Thoracic aorta (tissue), 2 donors: ENCODE data around the gene DCST1. TPM values are rescaled to one million over a fixed set of nuclear protein-coding genes. Genes with fewer than 3 reads are reported as not detected.

ENCODE experiments used
- ATAC-seq: fragments of 150-250 bp; one replicate; pipeline ENCODE4 v1.8.0; 2017; ENCODE audit warnings: low read depth; ENCODE audit not compliant: insufficient number of reproducible peaks, low FRiP score
- DNase-seq: peaks from one replicate; pipeline ENCODE4 v3.0.0-alpha.2; 2020; ENCODE audit warnings: low spot score
- H3K27ac ChIP-seq, 2 donors: fragments of 200-600 bp; sonication (generic); 1 replicate in 1 of 2; 2 replicates in 1 of 2; pipeline ENCODE4 v1.5.1; 2016; ENCODE audit warnings: mild to moderate bottlenecking in 2 of 2, moderate library complexity in 2 of 2
- H3K27me3 ChIP-seq: fragments of 200-600 bp; sonication (generic); replicated peaks from 2 replicates; pipeline ENCODE4 v1.6.0; 2016; ENCODE audit warnings: mild to moderate bottlenecking; ENCODE audit not compliant: insufficient read depth
- H3K36me3 ChIP-seq: fragments of 200-600 bp; sonication (generic); one replicate; pipeline ENCODE4 v1.5.1; 2016
- H3K4me1 ChIP-seq, 2 donors: fragments of 200-600 bp; sonication (generic); 1 replicate in 1 of 2; 2 replicates in 1 of 2; pipeline versions ENCODE4 v1.5.1 to v1.6.0; 2016; ENCODE audit warnings: low read depth in 2 of 2, mild to moderate bottlenecking in 1 of 2; ENCODE audit not compliant: control insufficient read depth in 1 of 2
- H3K4me3 ChIP-seq: fragments of 200-600 bp; sonication (generic); 2 replicates; pipeline ENCODE4 v1.5.1; 2016; ENCODE audit warnings: mild to moderate bottlenecking
- H3K9me3 ChIP-seq: fragments of 200-600 bp; sonication (generic); 2 replicates; pipeline ENCODE4 v1.5.1; 2016
- total RNA-seq, 2 donors: library from RNA; depleted of rRNA; stranded (reverse); fragments of >200 nt; gene quantifications; one replicate each; pipeline versions ENCODE4 v1.1.0 to v1.2.3, GENCODE V29; 2016
- TF ChIP-seq, protein P1 (sequence below): fragments of 200-600 bp; sonication (generic); IDR thresholded peaks from one replicate; pipeline ENCODE4 v1.5.1; 2019; ENCODE audit warnings: antibody characterized with exemption

Gene DCST1
- total RNA-seq, 2 donors from 2014 or later = not detected

DNA sequence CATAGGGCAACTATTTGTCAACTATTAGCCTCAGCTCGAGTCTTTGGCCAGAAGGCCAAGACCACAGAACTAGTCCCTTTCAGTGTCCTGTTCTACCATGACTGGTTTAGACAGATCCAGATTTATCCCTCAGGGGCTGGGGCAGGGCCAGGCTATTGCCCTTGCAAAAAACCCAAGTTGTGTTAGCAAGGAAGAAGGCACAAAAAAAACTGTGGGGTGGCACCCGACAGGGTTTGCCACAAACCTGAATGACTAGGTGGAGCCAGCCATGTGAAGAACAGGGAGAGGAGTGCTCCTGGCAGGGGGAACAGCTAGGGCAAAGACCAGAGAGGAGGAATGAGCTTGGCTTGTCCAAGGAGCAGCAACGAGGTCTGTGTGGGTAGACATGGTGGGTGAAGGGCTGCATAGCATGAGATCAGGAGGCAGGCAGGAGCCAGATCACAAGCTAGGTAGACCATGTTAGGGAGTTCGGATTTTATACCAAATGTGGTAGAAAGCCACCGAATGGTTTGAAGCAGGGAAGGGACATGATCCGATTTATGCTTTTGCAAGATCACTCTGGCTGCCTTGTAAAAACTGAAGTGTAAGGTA lies 4.3 kb downstream of the DCST1 start:
- ATAC-seq (no peak), DNase-seq (no peak)
- Histone ChIP-seq H3K27ac (no peak overlapping the region), H3K9me3 (no peaks in the 10 kb centered on the region), H3K4me1 (no peaks in the 10 kb centered on the region), H3K27me3 (no peaks in the 10 kb centered on the region), H3K4me3 (no peak overlapping the region), H3K36me3 (no peaks in the 10 kb centered on the region)
- TF ChIP-seq, protein P1, sequence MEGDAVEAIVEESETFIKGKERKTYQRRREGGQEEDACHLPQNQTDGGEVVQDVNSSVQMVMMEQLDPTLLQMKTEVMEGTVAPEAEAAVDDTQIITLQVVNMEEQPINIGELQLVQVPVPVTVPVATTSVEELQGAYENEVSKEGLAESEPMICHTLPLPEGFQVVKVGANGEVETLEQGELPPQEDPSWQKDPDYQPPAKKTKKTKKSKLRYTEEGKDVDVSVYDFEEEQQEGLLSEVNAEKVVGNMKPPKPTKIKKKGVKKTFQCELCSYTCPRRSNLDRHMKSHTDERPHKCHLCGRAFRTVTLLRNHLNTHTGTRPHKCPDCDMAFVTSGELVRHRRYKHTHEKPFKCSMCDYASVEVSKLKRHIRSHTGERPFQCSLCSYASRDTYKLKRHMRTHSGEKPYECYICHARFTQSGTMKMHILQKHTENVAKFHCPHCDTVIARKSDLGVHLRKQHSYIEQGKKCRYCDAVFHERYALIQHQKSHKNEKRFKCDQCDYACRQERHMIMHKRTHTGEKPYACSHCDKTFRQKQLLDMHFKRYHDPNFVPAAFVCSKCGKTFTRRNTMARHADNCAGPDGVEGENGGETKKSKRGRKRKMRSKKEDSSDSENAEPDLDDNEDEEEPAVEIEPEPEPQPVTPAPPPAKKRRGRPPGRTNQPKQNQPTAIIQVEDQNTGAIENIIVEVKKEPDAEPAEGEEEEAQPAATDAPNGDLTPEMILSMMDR = no peak

DNA sequence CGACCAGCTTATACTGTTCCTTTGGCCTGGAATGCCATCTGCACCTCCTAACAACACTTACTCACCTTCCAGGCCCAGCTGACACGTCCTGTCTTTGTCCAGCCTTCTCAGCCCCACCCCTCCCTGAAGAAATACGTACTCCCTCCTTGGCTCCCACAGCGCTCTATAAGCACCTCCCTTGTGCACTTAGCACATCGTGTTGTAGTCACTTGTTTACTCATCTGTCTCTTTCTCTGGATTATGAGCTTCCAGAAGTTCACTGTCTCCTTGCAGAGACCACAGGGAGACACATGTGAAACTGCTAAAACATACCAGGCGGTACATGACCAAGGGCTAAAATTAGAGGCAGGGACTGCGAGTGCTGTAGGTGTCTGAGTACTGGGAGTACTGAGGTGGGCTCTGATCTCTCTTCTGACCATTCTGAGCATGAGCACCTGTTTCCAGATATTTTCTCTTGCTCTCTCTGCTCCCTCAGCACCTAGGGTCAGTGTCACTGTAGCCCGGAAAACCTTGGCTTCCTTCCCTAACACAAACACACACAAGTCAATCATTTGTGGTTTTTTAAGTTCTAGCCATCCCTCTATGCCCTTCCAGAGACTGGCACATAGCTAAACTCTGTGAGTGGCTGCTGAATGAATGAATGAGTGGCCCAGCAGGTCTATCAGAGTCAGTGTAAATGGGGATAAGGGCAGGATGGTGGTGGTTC lies 5.1 kb downstream of the DCST1 start:
- Histone ChIP-seq H3K27ac (no peak overlapping the region), H3K27me3 (no peaks in the 10 kb centered on the region), H3K9me3 (no peaks in the 10 kb centered on the region), H3K4me1 (no peaks in the 10 kb centered on the region), H3K4me3 (no peak overlapping the region), H3K36me3 (no peaks in the 10 kb centered on the region)
- DNase-seq (no peak), ATAC-seq (no peak)
- TF ChIP-seq, protein P1 = no peak

DNA sequence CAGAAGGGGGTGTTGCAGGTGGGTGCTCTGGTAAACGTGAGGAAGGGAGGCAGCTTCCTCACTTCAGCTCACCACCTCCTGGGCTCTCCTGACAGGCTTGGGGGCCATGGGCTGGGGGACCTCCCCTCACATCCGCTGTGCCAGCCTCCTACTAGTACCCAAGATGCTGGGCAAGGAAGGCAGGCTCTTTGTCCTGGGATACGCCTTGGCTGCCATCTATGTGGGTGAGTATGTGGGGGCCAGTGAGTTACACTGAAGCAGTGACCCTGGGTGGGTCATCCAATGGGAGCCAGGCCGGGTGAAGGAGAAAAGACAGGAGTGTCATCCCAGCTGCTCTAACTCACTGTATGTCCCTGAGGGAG lies 5.7 kb downstream of the DCST1 start:
- Histone ChIP-seq H3K9me3 (no peaks in the 10 kb centered on the region), H3K4me1 (no peaks in the 10 kb centered on the region), H3K27me3 (no peaks in the 10 kb centered on the region), H3K27ac (no peak overlapping the region), H3K36me3 (no peaks in the 10 kb centered on the region), H3K4me3 (no peak overlapping the region)
- TF ChIP-seq, protein P1 = no peak
- DNase-seq = no peak
- ATAC-seq = no peak

DNA sequence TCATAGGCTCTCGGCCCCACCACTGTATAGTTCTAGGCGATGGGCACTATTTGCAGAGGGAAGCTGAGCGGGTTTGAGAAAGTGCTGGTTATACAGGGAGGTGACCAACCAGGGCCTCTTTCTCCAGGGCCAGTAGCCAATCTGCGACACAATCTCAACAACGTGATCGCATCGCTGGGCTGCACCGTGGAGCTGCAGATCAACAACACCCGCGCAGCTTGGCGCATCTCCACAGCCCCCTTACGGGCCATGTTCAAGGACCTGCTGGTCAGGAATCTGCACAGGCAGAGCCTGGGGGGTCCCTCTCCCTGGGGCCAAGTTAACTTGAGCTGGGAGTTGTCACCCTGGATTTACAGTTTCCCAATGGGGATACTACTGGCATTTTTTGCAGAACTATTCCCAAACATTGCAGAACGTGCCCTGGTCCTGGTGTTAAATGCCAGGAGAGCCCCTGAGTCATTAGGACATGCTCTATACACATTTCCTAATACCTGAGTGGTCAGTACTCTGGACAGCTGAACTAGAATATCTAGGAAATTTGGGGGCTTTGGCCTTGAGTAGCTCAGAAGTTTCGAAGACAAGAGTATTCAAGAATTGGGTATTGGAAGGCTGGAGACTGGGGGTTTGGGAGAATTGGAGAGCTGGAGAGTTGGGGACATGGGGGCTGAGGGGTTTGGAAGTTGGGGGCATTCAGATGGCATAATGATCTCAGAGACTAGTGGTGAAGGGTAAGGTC lies 6.9 kb downstream of the DCST1 start:
- no peak for ATAC-seq
- H3K36me3 ChIP-seq = no peaks in the 10 kb centered on the region
- no peak for DNase-seq
- TF ChIP-seq, protein P1 = no peak
- no peak overlapping the region for H3K27ac ChIP-seq
- no peak overlapping the region for H3K4me3 ChIP-seq
- H3K27me3 ChIP-seq = no peaks in the 10 kb centered on the region
- peaks cover 0 to 4% of the 10 kb centered on the region in 2 donors for H3K4me1 ChIP-seq
- no peaks in the 10 kb centered on the region for H3K9me3 ChIP-seq

DNA sequence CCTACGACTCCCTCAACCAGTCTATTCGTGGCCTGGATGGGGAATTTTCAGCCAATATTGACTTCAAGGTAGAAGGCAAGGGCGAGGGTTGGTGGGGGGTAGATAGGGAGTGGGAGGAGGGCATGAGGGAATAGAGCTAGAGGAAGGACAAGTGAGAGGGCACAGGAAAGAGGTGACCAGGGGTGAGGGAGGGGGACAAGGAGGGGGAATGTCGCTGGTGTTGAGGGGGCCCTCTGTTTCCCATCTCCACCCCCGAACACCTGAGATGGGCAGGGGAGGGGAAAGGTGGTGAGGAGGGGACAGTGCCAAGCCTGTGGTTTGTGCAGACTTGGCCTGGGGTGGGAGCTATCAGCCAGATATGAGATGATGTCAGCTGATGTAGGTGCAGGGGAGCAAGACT lies 9.2 kb downstream of the DCST1 start:
- ATAC-seq (no peak), DNase-seq (no peak)
- no peak overlapping the region for H3K4me3 ChIP-seq
- peaks cover 0 to 4% of the 10 kb centered on the region in 2 donors for H3K4me1 ChIP-seq
- TF ChIP-seq, protein P1 = no peak
- no peaks in the 10 kb centered on the region for H3K27me3 ChIP-seq
- H3K27ac ChIP-seq = no peak overlapping the region
- H3K36me3 ChIP-seq = no peaks in the 10 kb centered on the region
- no peaks in the 10 kb centered on the region for H3K9me3 ChIP-seq
